IMR-90 (cell line): Measurements from ENCODE around the gene BMPER. TPM values are rescaled to one million over a fixed set of nuclear protein-coding genes. Genes with fewer than 3 reads are reported as not detected.

Experiments used
- ATAC-seq: fragments of 200-7000 bp; cut with Tn5 transposase; 2 replicates; pipeline ENCODE4 v1.9.1; 2020; ENCODE audit warnings: low read depth, mild to moderate bottlenecking, moderate library complexity
- BruUV-seq: library from RNA; stranded (reverse); fragments of 400-500 nt; replicated peaks from 2 replicates; lab custom pipeline; 2021; lab: Mats Ljungman, UMichigan
- CTCF ChIA-PET: fragments of 300-600 bp; formaldehyde crosslinking; extraction: SDS; loops from one replicate; lab custom pipeline; 2021; ENCODE audit warnings: antibody characterized with exemption; lab: Yijun Ruan, JAX
- POLR2A ChIA-PET: fragments of 300-600 bp; sonication (Branson Sonifier 250); formaldehyde crosslinking; loops from one replicate; lab custom pipeline; 2022; ENCODE audit warnings: antibody characterized with exemption; ENCODE audit not compliant: unreplicated experiment; lab: Charles Lee
- DNase-seq: peaks from one replicate; pipeline ENCODE4 v3.0.0; 2013
- H2AFZ ChIP-seq: replicated peaks from 2 replicates; pipeline ENCODE3; 2013; ENCODE audit warnings: low read length, mild to moderate bottlenecking; ENCODE audit not compliant: poor library complexity
- H2AK5ac ChIP-seq: 2 replicates; pipeline ENCODE4 v1.6.1; 2013; ENCODE audit warnings: low read depth, low read length, inconsistent platforms
- H2AK9ac ChIP-seq: replicated peaks from 2 replicates; pipeline ENCODE3; 2013; ENCODE audit warnings: mild to moderate bottlenecking, low read depth, low read length, moderate library complexity; ENCODE audit not compliant: poor library complexity
- H2BK120ac ChIP-seq: 2 replicates; pipeline ENCODE4 v1.6.1; 2013; ENCODE audit warnings: low read depth, low read length, inconsistent platforms
- H2BK15ac ChIP-seq: 3 replicates; pipeline ENCODE4 v1.6.1; 2013; ENCODE audit warnings: low read depth, low read length, inconsistent platforms
- H2BK20ac ChIP-seq: 2 replicates; pipeline ENCODE4 v1.6.1; 2013; ENCODE audit warnings: low read depth, mild to moderate bottlenecking, inconsistent platforms, low read length, moderate library complexity
- H2BK5ac ChIP-seq: 2 replicates; pipeline ENCODE4 v1.6.1; 2013; ENCODE audit warnings: mild to moderate bottlenecking, low read depth, low read length, inconsistent platforms; ENCODE audit not compliant: poor library complexity, severe bottlenecking
- H3K14ac ChIP-seq: replicated peaks from 2 replicates; pipeline ENCODE4 v1.6.1; 2013; ENCODE audit warnings: low read depth, low read length, inconsistent platforms
- H3K18ac ChIP-seq: 2 replicates; pipeline ENCODE4 v1.6.1; 2013; ENCODE audit warnings: low read depth, low read length, control low read depth
- H3K23ac ChIP-seq: 2 replicates; pipeline ENCODE4 v1.6.1; 2013; ENCODE audit warnings: low read depth, low read length, inconsistent platforms
- H3K27ac ChIP-seq: 2 replicates; pipeline ENCODE4 v1.5.1; 2013; ENCODE audit warnings: mild to moderate bottlenecking, control low read depth, low read length; ENCODE audit not compliant: insufficient read depth
- H3K27me3 ChIP-seq: 2 replicates; pipeline ENCODE4 v1.6.1; 2013; ENCODE audit warnings: low read length; ENCODE audit not compliant: control insufficient read depth, insufficient read depth
- H3K36me3 ChIP-seq: 2 replicates; pipeline ENCODE4 v1.6.1; 2013; ENCODE audit warnings: low read length, mixed read lengths; ENCODE audit not compliant: control insufficient read depth, insufficient read depth
- H3K4ac ChIP-seq: 2 replicates; pipeline ENCODE4 v1.6.1; 2013; ENCODE audit warnings: low read depth, low read length, inconsistent platforms
- H3K4me1 ChIP-seq: 2 replicates; pipeline ENCODE4 v1.6.1; 2013; ENCODE audit warnings: low read length, mixed read lengths; ENCODE audit not compliant: control insufficient read depth, insufficient read depth
- H3K4me2 ChIP-seq: 2 replicates; pipeline ENCODE4 v1.6.1; 2013; ENCODE audit warnings: low read depth, mild to moderate bottlenecking, control low read depth, low read length, moderate library complexity
- H3K4me3 ChIP-seq: 2 replicates; pipeline ENCODE4 v1.5.1; 2013; ENCODE audit warnings: low read depth, mild to moderate bottlenecking, control low read depth, low read length, moderate library complexity; ENCODE audit not compliant: insufficient read depth
- H3K56ac ChIP-seq: 2 replicates; pipeline ENCODE4 v1.6.1; 2013; ENCODE audit warnings: low read length, inconsistent platforms; ENCODE audit not compliant: insufficient read depth; ENCODE audit errors: extremely low read depth
- H3K79me1 ChIP-seq, 2 experiments: 2 replicates each; pipeline ENCODE4 v1.6.1; 2013; ENCODE audit warnings: low read length in 2 of 2, inconsistent platforms in 1 of 2, low read depth in 1 of 2
- H3K9ac ChIP-seq: 2 replicates; pipeline ENCODE4 v1.6.1; 2013; ENCODE audit warnings: low read depth, low read length, control low read depth
- H3K9me1 ChIP-seq: 2 replicates; pipeline ENCODE4 v1.6.1; 2013; ENCODE audit warnings: low read length, inconsistent platforms; ENCODE audit not compliant: insufficient read depth
- H3K9me3 ChIP-seq: 2 replicates; pipeline ENCODE4 v1.6.1; 2013; ENCODE audit warnings: low read length; ENCODE audit not compliant: control insufficient read depth, insufficient read depth
- H4K20me1 ChIP-seq: 2 replicates; pipeline ENCODE4 v1.6.1; 2013; ENCODE audit warnings: low read length, inconsistent platforms; ENCODE audit not compliant: insufficient read depth
- H4K5ac ChIP-seq: 2 replicates; pipeline ENCODE4 v1.6.1; 2013; ENCODE audit warnings: mild to moderate bottlenecking, low read depth, low read length, control low read depth
- H4K8ac ChIP-seq, 2 experiments: 2 replicates each; pipeline ENCODE4 v1.6.1; 2013; ENCODE audit warnings: low read depth in 2 of 2, low read length in 2 of 2, control low read depth in 1 of 2, inconsistent platforms in 1 of 2
- H4K91ac ChIP-seq: 2 replicates; pipeline ENCODE4 v1.6.1; 2013; ENCODE audit warnings: low read depth, low read length, inconsistent platforms; ENCODE audit not compliant: insufficient read depth
- BHLHE40 ChIP-seq: fragments of 150-350 bp; IDR thresholded peaks from 2 replicates; pipeline ENCODE4 v1.6.1; 2016; ENCODE audit warnings: mild to moderate bottlenecking, low read depth, low read length
- CEBPB ChIP-seq: IDR thresholded peaks from 2 replicates; pipeline ENCODE4 v1.6.1; 2012; ENCODE audit warnings: low read depth, low read length, improper control_type of control experiment
- CHD1 ChIP-seq: IDR thresholded peaks from 2 replicates; pipeline ENCODE4 v1.6.1; 2012; ENCODE audit warnings: low read depth, low read length, improper control_type of control experiment
- FOS ChIP-seq: fragments of 150-350 bp; IDR thresholded peaks from 2 replicates; pipeline ENCODE4 v1.6.1; 2016; ENCODE audit warnings: low read depth, low read length
- MAFK ChIP-seq: IDR thresholded peaks from 2 replicates; pipeline ENCODE4 v1.6.1; 2012; ENCODE audit warnings: low read depth, low read length, improper control_type of control experiment
- MAZ ChIP-seq: IDR thresholded peaks from 2 replicates; pipeline ENCODE4 v1.6.1; 2012; ENCODE audit warnings: low read depth, mild to moderate bottlenecking, low read length, improper control_type of control experiment, moderate library complexity, borderline replicate concordance
- MXI1 ChIP-seq: IDR thresholded peaks from 2 replicates; pipeline ENCODE4 v1.6.1; 2012; ENCODE audit warnings: low read depth, mild to moderate bottlenecking, low read length, moderate library complexity, borderline replicate concordance
- NFE2L2 ChIP-seq: fragments of 150-350 bp; IDR thresholded peaks from 2 replicates; pipeline ENCODE4 v1.6.1; 2016; ENCODE audit warnings: low read depth, mild to moderate bottlenecking, low read length
- POLR2A ChIP-seq: IDR thresholded peaks from 2 replicates; pipeline ENCODE4 v1.6.1; 2012; ENCODE audit warnings: mild to moderate bottlenecking, low read depth, low read length
- RAD21 ChIP-seq: IDR thresholded peaks from 2 replicates; pipeline ENCODE4 v1.6.1; 2012; ENCODE audit warnings: low read length, improper control_type of control experiment
- RCOR1 ChIP-seq: IDR thresholded peaks from 2 replicates; pipeline ENCODE4 v1.6.1; 2012; ENCODE audit warnings: mild to moderate bottlenecking, low read length, improper control_type of control experiment; ENCODE audit not compliant: insufficient replicate concordance
- RFX5 ChIP-seq: IDR thresholded peaks from 2 replicates; pipeline ENCODE4 v1.8.0; 2012; ENCODE audit warnings: low read depth, mild to moderate bottlenecking, low read length, moderate library complexity
- SMC3 ChIP-seq: fragments of 150-350 bp; IDR thresholded peaks from 2 replicates; pipeline ENCODE4 v1.6.1; 2016; ENCODE audit warnings: low read depth, mild to moderate bottlenecking, antibody characterized with exemption, low read length, moderate library complexity
- WGBS, 2 experiments: methylation state at CpG; one replicate each; pipeline versions ENCODE4 v1.1.5 to v1.1.7; 2013; ENCODE audit warnings: missing lambda C conversion rate in 2 of 2; ENCODE audit not compliant: insufficient read length in 1 of 2; ENCODE audit errors: extremely low coverage in 2 of 2; 5-methylcytosine and 5-hydroxymethylcytosine counted together
- dilution Hi-C: fragments of 300-500 bp; cut with HindIII; formaldehyde crosslinking; loops from one replicate; pipeline ENCODE4 v1.14.3; 2018; ENCODE audit warnings: low sequenced_read_pairs; ENCODE audit not compliant: unreplicated experiment
- in situ Hi-C: fragments of 300-500 bp; cut with MboI; formaldehyde crosslinking; loops from 3 replicates; pipeline ENCODE4 v1.14.3; 2019; ENCODE audit warnings: low sequenced_read_pairs, inconsistent platforms, mixed read lengths
- intact Hi-C: fragments of 100-400 bp; cut with micrococcal nuclease; formaldehyde crosslinking; loops from 2 replicates; pipeline ENCODE4 v1.10.0; 2022
- polyA plus RNA-seq, 3 experiments: library from polyadenylated mRNA; depleted of rRNA; stranded (reverse); fragments of >200 nt; gene quantifications; 2 replicates each; pipeline ENCODE4 v1.2.3, GENCODE V29; 2012; ENCODE audit warnings: low replicate concordance in 1 of 3
- total RNA-seq: library from RNA; depleted of rRNA; stranded (reverse); fragments of >200 nt; gene quantifications from 2 replicates; pipeline ENCODE4 v1.2.3, GENCODE V29; 2012
- TF ChIP-seq, protein P1 (sequence below): fragments of 150-350 bp; IDR thresholded peaks from 2 replicates; pipeline ENCODE4 v1.6.1; 2016; ENCODE audit warnings: low read depth, mild to moderate bottlenecking, low read length, moderate library complexity, borderline replicate concordance
- TF ChIP-seq, protein P2 (sequence below): fragments of 150-350 bp; IDR thresholded peaks from 2 replicates; pipeline ENCODE4 v1.6.1; 2017; ENCODE audit warnings: mild to moderate bottlenecking, antibody characterized with exemption, low read length, low read depth
- TF ChIP-seq, protein P3 (sequence below): conservative IDR thresholded peaks from 2 replicates; pipeline ENCODE4 v1.5.1; 2012; ENCODE audit warnings: mild to moderate bottlenecking, low read depth, low read length, improper control_type of control experiment

BMPER gene
- total and polyA plus RNA-seq, 2 of the 4 experiments (the other 2 are of a cell fraction) = 6.2 to 7.9 TPM

DNA sequence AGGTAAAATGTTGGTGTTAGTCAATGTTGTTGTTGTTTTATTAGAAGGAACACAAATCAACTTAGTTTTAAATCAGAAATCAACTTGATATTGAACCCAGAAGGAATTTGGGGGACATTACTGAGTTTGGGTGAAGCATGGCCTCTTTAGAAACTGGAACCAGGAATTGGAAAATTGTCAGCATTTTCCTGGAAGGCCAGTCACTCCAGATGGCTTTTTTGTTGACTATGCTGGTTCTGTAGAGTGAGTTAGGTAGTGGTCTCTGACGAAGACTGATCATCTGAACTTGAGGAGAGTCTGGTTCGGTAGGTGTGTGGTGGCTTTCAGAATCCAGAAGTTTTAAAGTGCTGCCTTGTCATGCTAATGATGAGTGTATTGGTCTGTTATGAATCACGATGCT is 111.5 kb downstream of the BMPER start:
- ATAC-seq = no peak
- CTCF ChIA-PET = no interaction called here
- H4K20me1 ChIP-seq = no peaks in the 10 kb centered on the region

More for the DNA sequence above, 111.5 kb downstream of the BMPER start:
- Histone ChIP-seq H3K9ac (no peak overlapping the region), H3K27ac (no peak overlapping the region), H3K14ac (no peak overlapping the region), H3K79me1 (no peaks in the 10 kb centered on the region), H4K91ac (no peak overlapping the region), H3K9me3 (no peaks in the 10 kb centered on the region), H3K36me3 (peaks cover 1% of the 10 kb centered on the region; the same call in 1 of the 2 replicates), H3K23ac (no peak overlapping the region), H2AFZ (no peak overlapping the region), H2BK15ac (no peak overlapping the region), H2AK9ac (no peak overlapping the region), H3K4me3 (no peak overlapping the region), H3K4ac (no peak overlapping the region), H3K56ac (no peak overlapping the region), H4K8ac (no peak overlapping the region), H2BK5ac (no peak overlapping the region), H3K18ac (no peak overlapping the region), H3K9me1 (0 out of 2 replicates have a peak, but pooled peaks cover 3% of the 10 kb centered on the region), H2BK120ac (no peak overlapping the region), H3K4me2 (no peak overlapping the region), H3K4me1 (peaks cover 8% of the 10 kb centered on the region), H3K27me3 (no peaks in the 10 kb centered on the region), H2BK20ac (no peak overlapping the region; the same call in 1 of the 2 replicates), H4K5ac (no peak overlapping the region), H2AK5ac (no peak overlapping the region)
- POLR2A ChIA-PET = no interaction called here
- in situ Hi-C loops (no loop called here), dilution Hi-C loops (no loop called here), intact Hi-C loops (no loop called here)
- WGBS, 2 experiments = 100% methylated on average over 3 of the region's 3 CpGs; no CpG with 5 or more reads in 1 of the 2 experiments
- DNase-seq = no peak
- BruUV-seq = no TSS peak
- TF ChIP-seq CHD1 (no peak), FOS (no peak), RAD21 (no peak), CEBPB (no peak), RFX5 (no peak), SMC3 (no peak), POLR2A (no peak), MAZ (no peak), MAFK (no peak), RCOR1 (no peak), BHLHE40 (no peak), MXI1 (no peak), NFE2L2 (no peak)
- TF ChIP-seq, protein P1, sequence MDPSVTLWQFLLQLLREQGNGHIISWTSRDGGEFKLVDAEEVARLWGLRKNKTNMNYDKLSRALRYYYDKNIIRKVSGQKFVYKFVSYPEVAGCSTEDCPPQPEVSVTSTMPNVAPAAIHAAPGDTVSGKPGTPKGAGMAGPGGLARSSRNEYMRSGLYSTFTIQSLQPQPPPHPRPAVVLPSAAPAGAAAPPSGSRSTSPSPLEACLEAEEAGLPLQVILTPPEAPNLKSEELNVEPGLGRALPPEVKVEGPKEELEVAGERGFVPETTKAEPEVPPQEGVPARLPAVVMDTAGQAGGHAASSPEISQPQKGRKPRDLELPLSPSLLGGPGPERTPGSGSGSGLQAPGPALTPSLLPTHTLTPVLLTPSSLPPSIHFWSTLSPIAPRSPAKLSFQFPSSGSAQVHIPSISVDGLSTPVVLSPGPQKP = no peak
- TF ChIP-seq, protein P2, sequence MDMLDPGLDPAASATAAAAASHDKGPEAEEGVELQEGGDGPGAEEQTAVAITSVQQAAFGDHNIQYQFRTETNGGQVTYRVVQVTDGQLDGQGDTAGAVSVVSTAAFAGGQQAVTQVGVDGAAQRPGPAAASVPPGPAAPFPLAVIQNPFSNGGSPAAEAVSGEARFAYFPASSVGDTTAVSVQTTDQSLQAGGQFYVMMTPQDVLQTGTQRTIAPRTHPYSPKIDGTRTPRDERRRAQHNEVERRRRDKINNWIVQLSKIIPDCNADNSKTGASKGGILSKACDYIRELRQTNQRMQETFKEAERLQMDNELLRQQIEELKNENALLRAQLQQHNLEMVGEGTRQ = no peak
- TF ChIP-seq, protein P3, sequence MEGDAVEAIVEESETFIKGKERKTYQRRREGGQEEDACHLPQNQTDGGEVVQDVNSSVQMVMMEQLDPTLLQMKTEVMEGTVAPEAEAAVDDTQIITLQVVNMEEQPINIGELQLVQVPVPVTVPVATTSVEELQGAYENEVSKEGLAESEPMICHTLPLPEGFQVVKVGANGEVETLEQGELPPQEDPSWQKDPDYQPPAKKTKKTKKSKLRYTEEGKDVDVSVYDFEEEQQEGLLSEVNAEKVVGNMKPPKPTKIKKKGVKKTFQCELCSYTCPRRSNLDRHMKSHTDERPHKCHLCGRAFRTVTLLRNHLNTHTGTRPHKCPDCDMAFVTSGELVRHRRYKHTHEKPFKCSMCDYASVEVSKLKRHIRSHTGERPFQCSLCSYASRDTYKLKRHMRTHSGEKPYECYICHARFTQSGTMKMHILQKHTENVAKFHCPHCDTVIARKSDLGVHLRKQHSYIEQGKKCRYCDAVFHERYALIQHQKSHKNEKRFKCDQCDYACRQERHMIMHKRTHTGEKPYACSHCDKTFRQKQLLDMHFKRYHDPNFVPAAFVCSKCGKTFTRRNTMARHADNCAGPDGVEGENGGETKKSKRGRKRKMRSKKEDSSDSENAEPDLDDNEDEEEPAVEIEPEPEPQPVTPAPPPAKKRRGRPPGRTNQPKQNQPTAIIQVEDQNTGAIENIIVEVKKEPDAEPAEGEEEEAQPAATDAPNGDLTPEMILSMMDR = no peak
